Measurements from ENCODE around the gene ERGIC3.
A peak's percentile ranks its signal among the peaks of the same experiment; 100 is the strongest.

Gene ERGIC3

DNA sequence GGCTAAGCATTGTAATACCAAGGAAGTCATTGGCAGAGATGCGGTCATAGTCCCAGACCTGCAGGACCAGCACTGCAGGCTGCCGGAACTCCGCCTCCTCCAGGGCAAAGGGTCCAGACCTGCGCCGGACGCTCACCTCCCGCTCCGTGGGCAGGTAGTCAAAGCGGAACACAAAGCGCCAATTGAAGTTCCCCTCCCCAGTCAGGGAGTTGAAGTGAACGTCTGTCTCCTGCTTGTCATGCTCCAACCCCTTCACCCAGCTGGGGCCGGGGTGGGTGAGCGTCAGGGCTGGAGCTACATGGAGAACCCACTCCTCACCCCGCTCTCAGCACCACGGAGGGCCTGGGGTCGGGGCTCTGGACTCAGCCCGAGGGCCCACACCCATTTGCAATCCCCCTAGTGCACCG lies 18.2 kb downstream of the ERGIC3 start:
- Mint-ChIP-seq H3K4me3 (no peak overlapping the region), H3K4me1 (peaks cover 7% of the 10 kb centered on the region), H3K27ac (no peak overlapping the region), H3K9me3 (no peaks in the 10 kb centered on the region), H3K27me3 (ENCODE audit: low read depth, poor library complexity) (no peaks in the 10 kb centered on the region), H3K36me3 (ENCODE audit: low read depth) (peaks cover 24% of the 10 kb centered on the region)
- no peak for DNase-seq
- TF ChIP-seq, protein P1, sequence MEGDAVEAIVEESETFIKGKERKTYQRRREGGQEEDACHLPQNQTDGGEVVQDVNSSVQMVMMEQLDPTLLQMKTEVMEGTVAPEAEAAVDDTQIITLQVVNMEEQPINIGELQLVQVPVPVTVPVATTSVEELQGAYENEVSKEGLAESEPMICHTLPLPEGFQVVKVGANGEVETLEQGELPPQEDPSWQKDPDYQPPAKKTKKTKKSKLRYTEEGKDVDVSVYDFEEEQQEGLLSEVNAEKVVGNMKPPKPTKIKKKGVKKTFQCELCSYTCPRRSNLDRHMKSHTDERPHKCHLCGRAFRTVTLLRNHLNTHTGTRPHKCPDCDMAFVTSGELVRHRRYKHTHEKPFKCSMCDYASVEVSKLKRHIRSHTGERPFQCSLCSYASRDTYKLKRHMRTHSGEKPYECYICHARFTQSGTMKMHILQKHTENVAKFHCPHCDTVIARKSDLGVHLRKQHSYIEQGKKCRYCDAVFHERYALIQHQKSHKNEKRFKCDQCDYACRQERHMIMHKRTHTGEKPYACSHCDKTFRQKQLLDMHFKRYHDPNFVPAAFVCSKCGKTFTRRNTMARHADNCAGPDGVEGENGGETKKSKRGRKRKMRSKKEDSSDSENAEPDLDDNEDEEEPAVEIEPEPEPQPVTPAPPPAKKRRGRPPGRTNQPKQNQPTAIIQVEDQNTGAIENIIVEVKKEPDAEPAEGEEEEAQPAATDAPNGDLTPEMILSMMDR (IDR thresholded peaks at IDR 0.05): no peak

DNA sequence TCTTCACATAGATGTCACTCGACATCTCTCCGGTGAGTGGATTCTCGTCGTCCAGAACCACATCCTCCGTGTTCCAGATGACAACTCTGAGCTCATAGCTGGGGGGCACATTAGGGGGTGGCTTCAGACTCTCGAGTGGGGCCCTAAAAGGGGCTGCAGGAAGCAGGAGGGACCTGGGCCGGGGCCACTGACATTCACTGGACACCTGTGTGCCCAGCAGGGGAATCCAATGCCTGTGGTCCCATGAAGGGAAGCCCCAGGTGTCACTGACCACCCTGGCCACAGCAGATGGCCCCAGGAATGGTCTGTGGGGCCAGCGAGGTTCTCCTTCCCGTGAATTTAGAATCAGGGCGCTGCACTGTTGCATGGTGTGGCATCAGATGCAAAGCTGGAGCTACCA lies 18.7 kb downstream of the ERGIC3 start:
- Mint-ChIP-seq H3K27ac (no peak overlapping the region), H3K4me1 (peaks cover 7% of the 10 kb centered on the region), H3K36me3 (ENCODE audit: low read depth) (peaks cover 22% of the 10 kb centered on the region), H3K27me3 (ENCODE audit: low read depth, poor library complexity) (no peaks in the 10 kb centered on the region), H3K4me3 (no peak overlapping the region), H3K9me3 (no peaks in the 10 kb centered on the region)
- DNase-seq: no peak
- TF ChIP-seq, protein P1 (IDR thresholded peaks at IDR 0.05): no peak

DNA sequence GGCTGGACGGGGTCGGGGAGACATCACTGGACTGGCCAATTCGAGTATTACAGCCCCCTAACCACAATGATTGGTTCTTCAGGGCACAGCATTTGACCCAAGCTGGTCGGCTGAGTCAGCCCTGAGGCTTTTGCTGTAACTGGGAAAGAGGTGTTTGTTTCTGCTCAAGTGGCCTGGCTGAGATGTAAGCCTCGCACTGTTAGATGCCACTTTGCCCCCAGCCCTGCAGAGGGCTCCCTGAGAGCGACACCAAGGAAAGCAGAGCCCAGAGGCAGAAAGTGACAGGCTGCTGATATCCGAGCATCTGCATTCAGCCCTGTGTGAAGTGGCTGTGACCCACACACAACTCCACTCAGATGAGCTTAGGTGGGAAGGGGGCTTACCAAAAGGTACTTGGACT lies 19.4 kb downstream of the ERGIC3 start:
- Mint-ChIP-seq H3K27me3 (ENCODE audit: low read depth, poor library complexity) (no peaks in the 10 kb centered on the region), H3K9me3 (no peaks in the 10 kb centered on the region), H3K4me1 (peaks cover 7% of the 10 kb centered on the region), H3K36me3 (ENCODE audit: low read depth) (peaks cover 25% of the 10 kb centered on the region), H3K27ac (no peak overlapping the region), H3K4me3 (no peak overlapping the region)
- peak; percentile 26 for DNase-seq
- TF ChIP-seq, protein P1 (IDR thresholded peaks at IDR 0.05): peak; percentile 22

DNA sequence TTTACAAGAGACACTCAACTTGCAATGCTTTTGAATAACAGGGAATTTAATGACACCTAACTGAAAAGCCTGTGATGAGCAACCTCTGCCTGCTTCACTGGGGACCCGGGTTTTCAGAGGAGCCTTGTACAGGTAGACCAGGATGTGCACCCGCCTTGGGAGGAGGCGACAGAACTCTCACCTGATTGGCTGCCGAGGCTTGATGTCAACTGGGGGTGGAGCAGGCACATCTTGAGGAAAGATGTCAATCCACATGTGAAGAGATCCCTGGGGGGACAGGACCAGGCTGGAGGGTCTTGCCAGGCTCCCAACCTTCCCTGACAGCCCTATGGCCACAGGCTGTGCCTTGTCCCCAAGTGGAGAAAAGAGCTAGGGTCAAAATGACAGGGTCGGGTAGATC lies 19.8 kb downstream of the ERGIC3 start:
- peaks cover 7% of the 10 kb centered on the region for H3K4me1 Mint-ChIP-seq
- H3K27ac Mint-ChIP-seq: no peak overlapping the region
- H3K4me3 Mint-ChIP-seq: no peak overlapping the region
- peaks cover 25% of the 10 kb centered on the region for H3K36me3 Mint-ChIP-seq (ENCODE audit: low read depth)
- no peaks in the 10 kb centered on the region for H3K27me3 Mint-ChIP-seq (ENCODE audit: low read depth, poor library complexity)
- DNase-seq: no peak
- TF ChIP-seq, protein P1 (IDR thresholded peaks at IDR 0.05): no peak
- no peaks in the 10 kb centered on the region for H3K9me3 Mint-ChIP-seq

DNA sequence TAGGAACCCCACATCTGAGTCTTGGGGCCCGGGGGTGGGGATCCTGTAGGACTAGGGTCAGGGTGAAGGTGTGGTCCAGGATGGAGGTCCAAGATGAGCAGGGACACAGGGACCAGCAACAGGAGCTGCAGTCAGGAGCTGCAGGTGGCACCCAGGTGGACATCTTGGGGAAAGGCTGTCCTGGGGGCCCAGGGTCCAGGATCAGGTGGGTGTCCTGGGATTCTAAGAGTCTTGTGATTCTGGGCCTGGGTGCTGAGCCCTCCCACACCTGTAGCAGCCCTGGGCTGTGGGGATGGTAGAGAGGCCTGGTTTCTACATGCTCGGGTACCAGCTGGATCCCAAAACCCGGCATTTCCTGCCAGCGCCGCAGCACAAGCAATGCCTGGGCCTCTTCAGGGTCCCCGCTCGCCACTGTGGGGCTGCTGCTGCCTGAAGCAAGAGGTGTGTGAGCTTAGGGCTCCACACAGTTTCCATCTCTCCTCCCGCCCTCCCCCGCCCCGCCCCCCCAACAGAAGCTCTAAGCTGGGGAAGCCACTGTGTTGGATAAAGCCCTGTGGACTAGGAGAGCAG lies 20.7 kb downstream of the ERGIC3 start:
- TF ChIP-seq, protein P1 (IDR thresholded peaks at IDR 0.05): no peak
- H3K9me3 Mint-ChIP-seq: no peaks in the 10 kb centered on the region
- peaks cover 21% of the 10 kb centered on the region for H3K36me3 Mint-ChIP-seq (ENCODE audit: low read depth)
- peaks cover 7% of the 10 kb centered on the region for H3K4me1 Mint-ChIP-seq
- no peak for DNase-seq
- H3K27me3 Mint-ChIP-seq (ENCODE audit: low read depth, poor library complexity): peaks cover 5% of the 10 kb centered on the region
- no peak overlapping the region for H3K27ac Mint-ChIP-seq
- no peak overlapping the region for H3K4me3 Mint-ChIP-seq

DNA sequence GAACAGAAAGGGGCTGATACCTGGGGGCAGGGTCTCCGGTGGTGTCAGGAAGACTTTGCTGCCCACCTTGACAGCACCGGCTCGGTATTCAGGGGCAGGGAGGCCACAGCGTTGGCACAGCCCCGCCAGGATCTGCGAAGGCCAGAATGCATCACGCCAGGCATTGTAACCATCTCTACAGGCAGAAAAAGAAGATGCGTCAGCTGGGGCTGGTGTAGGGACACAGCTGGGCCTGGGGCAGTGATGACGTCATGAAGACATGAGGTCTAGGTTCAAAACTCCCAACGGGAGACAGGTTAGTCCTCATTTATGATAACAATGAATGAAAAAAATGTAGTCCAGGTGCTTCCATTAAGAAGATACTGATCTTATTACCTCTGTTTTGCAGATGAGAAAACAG lies 22.0 kb downstream of the ERGIC3 start:
- TF ChIP-seq, protein P1 (IDR thresholded peaks at IDR 0.05): no peak
- Mint-ChIP-seq H3K9me3 (no peaks in the 10 kb centered on the region), H3K4me1 (peaks cover 7% of the 10 kb centered on the region), H3K27me3 (ENCODE audit: low read depth, poor library complexity) (peaks cover 5% of the 10 kb centered on the region), H3K36me3 (ENCODE audit: low read depth) (peaks cover 10% of the 10 kb centered on the region), H3K27ac (no peak overlapping the region), H3K4me3 (no peak overlapping the region)
- no peak for DNase-seq
